ENCODE measurements around the gene HECW1.

The HECW1 gene

GRCh38 chr7:43516581-43517342 is 404.3 kb downstream of the HECW1 start:
- DNase-seq, result no peak

GRCh38 chr7:43517464-43517863 is 405.0 kb downstream of the HECW1 start:
- no peak for DNase-seq

- no peak for DNase-seq
Measured at GRCh38 chr7:43520201-43520600, 407.8 kb downstream of the HECW1 start.

GRCh38 chr7:43522406-43523156 is 410.1 kb downstream of the HECW1 start:
- no peak for DNase-seq

GRCh38 chr7:43528576-43529354 is 416.3 kb downstream of the HECW1 start:
- no peak for DNase-seq

- DNase-seq, result no peak
Measured at GRCh38 chr7:43530553-43531410, 418.3 kb downstream of the HECW1 start.

- no peak for DNase-seq
Measured at GRCh38 chr7:43531700-43532099, 419.3 kb downstream of the HECW1 start.

GRCh38 chr7:43533801-43534479 is 421.5 kb downstream of the HECW1 start:
- DNase-seq, result no peak

GRCh38 chr7:43535031-43535451 is 422.6 kb downstream of the HECW1 start:
- no peak for DNase-seq

GRCh38 chr7:43535810-43536585 is 423.6 kb downstream of the HECW1 start:
- no peak for DNase-seq

- no peak for DNase-seq
Measured at GRCh38 chr7:43536773-43537172, 424.3 kb downstream of the HECW1 start.

- DNase-seq, result no peak
Measured at GRCh38 chr7:43537765-43538403, 425.4 kb downstream of the HECW1 start.

- DNase-seq, result no peak
Measured at GRCh38 chr7:43538404-43538771, 425.9 kb downstream of the HECW1 start.

GRCh38 chr7:43540471-43540870 is 428.0 kb downstream of the HECW1 start:
- no peak for DNase-seq

- DNase-seq, result no peak
Measured at GRCh38 chr7:43542716-43543115, 430.3 kb downstream of the HECW1 start.

GRCh38 chr7:43546231-43546630 is 433.8 kb downstream of the HECW1 start:
- no peak for DNase-seq

- no peak for DNase-seq
Measured at GRCh38 chr7:43550427-43550826, 438.0 kb downstream of the HECW1 start.

- DNase-seq, result no peak
Measured at GRCh38 chr7:43552122-43552521, 439.7 kb downstream of the HECW1 start.

- no peak for DNase-seq
Measured at GRCh38 chr7:43553999-43554398, 441.6 kb downstream of the HECW1 start.

- no peak for DNase-seq
Measured at GRCh38 chr7:43554423-43554822, 442.0 kb downstream of the HECW1 start.

Measured in bone marrow (tissue), 2 donors.